ELF-1 (cell line): ENCODE data around the gene GALR1.

Source experiments
- DNase-seq: peaks from one replicate; pipeline ENCODE4 v3.0.0-alpha.2; 2016; ENCODE audit warnings: low read depth, low spot score

The GALR1 gene

DNA sequence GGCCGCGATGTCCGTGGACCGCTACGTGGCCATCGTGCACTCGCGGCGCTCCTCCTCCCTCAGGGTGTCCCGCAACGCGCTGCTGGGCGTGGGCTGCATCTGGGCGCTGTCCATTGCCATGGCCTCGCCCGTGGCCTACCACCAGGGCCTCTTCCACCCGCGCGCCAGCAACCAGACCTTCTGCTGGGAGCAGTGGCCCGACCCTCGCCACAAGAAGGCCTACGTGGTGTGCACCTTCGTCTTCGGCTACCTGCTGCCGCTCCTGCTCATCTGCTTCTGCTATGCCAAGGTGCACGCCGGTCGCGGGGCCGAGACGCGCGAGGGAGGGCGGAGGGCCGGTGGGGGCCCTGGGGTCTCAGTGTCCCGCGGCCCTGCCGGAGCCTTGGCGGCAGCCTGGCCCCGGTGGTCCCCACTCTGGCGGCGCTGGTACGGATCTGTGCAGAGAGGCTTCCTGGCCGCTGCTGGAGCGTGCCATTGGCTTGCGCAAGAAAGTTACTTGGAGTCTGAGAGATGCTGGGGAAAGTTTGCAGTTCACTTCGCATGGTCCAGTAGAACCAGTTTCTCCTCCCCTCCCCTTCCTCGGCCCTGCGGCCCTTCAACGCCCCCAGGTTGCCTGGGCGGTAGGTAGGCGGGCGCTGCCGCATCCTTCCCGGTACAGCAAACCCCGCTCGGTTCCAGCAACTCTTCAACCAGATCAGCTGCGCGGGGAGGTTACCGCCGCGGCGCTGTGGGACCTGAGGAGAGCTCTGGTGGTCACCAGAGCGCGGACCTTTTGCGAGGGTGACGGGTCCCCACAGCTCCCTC is 1.5 kb downstream of the GALR1 start:
- peak; percentile 77 for DNase-seq

DNA sequence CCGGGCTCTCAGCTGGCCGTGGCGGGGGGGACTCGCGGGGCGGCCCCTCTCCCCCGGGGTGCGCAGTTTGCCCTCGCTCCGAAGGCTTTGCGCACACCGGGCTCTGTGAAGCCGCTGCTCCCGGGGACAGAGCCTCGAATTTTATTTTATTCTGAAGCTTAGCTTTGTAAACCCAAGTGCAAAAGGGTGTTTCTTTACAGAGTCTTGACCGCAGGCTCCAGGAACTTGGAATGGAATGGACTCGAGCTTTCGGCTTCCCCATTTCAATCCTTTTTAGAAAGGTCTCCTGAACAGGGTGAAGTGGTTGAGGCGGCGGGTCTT is 2.0 kb downstream of the GALR1 start:
- DNase-seq: no peak

DNA sequence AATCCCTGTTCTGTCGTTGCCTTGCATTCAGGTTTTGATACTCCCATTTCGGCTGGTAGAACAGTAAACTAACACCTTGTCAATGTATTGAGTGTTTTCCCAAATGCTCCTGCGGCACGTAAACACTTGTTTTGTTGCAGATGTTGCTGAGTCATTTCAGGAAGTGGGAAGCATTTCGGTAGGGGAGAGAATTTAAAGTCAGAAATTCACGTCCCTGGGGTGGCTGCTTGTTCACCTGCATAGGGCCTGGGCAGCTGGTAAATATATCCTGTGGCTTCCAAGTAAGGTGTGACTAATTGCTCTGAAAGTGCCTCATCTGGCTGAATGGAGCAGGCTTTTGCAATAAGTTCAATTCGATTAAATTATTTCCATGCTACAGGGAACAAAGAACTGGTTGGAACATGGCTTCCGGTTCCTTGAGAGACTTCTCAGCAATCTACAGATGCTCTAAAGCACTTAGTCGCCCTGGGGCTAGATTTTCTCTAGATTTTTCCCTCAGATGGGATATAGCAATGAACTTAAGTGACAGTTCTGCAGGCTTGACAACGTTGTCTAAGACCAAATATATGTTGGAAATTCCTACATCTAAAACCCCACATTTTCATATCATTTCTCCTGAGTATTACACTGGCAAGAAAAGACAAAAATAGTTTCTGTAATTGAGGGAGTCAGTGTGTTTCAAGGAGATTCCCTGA is 5.2 kb downstream of the GALR1 start:
- DNase-seq: peak; percentile 18

DNA sequence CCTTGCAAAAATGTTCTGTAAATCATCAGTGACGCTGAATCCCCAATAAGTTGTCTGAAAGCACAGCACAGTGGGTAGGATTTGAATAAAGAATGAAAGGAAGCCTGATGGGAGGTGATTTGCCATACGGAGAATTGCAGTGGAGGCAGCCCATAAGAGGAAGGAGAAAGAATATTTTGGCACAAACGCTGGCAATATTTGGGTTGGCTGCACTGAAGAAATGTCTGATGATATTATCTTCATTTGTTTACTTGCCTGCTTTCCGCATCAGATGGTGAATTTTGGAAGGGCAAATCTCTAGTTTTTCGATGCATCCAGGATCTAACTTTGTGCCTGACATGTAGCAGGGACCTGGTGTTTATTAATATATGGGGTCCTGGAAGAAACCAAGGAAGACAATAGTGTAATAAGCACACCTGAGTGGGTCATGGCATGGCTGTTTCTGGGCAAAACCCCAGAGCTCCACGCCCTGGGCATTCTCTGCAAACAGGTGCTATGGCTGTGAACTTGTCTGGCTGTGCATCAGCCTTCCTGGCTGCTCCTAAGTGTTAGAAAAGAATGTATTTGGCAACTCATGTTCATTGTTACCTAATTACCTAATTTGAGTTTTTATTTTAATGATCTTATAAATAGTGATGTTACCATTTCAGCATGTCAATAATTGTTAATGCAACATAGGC is 5.9 kb downstream of the GALR1 start:
- no peak for DNase-seq

DNA sequence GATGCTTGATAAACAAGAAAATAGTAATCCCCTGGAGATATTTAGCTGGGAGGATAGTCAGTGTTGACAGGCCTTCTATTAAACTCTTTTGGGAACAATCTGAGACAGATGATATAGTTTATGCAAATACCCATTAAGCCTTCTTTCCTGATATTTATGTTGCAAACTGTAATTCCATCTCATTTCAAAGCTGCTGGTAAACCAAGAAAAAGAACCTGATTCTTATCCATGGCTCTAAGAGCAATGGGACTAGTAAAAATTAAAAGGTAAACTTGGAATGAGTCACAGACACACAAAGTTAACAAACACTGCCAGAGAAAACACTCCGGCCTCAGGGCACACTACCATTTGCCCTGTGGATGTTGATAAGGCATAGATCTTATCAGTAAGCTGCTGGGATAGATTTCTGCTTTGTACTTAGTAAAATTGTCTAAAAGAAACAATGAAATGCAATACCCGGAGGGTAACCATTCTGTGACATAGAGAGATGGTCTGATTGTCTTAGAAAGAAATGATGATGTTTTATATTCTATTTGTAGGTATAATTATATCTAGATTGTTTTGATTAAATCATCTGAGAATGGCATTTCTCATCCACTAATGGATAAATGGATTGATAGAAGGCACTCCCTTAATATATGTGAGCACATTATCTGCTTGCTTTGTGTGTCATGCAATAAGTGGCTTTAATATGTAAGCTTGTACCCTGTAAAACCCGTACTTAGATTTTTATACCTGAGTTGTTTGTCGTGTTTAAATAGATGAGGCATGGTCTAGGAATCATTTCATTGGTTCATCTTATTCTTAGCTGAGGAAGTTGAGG is 13.2 kb downstream of the GALR1 start:
- peak; percentile 9 for DNase-seq

DNA sequence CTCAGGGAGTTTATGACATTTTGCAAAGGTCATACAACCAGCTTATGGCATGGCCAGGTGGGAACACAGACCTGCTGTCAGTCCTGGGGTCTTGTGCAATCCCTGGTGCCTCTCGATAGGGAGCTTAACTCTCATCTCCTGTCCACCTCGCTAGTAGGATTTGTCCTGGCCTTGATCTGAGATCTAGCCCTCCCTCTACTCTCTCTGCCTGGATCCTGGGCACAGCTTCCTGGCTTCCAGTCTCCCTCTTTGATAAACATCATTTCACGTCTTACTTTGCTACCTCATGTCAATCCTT is 13.8 kb downstream of the GALR1 start:
- DNase-seq: no peak

DNA sequence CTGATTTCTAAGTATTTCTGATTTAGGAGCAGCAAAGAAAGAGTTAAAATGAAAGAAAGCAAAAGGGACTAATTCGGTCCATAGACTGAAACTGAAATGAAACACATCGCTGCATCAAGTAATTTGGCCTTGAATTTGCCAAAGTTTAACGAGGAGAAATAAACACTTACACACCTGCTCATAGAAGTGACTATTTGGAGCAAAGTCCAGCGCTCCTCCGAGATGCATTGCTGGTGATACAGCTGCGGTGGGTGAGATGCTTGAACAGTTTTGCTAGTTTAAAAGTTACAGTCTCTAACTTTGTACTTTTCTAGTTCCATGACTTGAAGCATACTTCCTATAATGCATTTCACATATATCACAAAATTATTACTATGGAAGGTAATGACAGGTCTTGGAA is 18.3 kb downstream of the GALR1 start:
- no peak for DNase-seq

DNA sequence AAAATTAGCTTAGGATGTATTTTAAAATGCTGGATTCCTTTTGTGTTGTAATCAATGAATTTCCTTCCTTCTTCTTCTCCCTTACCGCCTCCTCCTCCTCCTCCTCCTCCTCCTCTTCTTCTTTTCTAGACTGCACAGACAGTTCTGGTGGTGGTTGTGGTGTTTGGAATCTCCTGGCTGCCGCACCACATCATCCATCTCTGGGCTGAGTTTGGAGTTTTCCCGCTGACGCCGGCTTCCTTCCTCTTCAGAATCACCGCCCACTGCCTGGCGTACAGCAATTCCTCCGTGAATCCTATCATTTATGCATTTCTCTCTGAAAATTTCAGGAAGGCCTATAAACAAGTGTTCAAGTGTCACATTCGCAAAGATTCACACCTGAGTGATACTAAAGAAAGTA is 18.8 kb downstream of the GALR1 start:
- no peak for DNase-seq

DNA sequence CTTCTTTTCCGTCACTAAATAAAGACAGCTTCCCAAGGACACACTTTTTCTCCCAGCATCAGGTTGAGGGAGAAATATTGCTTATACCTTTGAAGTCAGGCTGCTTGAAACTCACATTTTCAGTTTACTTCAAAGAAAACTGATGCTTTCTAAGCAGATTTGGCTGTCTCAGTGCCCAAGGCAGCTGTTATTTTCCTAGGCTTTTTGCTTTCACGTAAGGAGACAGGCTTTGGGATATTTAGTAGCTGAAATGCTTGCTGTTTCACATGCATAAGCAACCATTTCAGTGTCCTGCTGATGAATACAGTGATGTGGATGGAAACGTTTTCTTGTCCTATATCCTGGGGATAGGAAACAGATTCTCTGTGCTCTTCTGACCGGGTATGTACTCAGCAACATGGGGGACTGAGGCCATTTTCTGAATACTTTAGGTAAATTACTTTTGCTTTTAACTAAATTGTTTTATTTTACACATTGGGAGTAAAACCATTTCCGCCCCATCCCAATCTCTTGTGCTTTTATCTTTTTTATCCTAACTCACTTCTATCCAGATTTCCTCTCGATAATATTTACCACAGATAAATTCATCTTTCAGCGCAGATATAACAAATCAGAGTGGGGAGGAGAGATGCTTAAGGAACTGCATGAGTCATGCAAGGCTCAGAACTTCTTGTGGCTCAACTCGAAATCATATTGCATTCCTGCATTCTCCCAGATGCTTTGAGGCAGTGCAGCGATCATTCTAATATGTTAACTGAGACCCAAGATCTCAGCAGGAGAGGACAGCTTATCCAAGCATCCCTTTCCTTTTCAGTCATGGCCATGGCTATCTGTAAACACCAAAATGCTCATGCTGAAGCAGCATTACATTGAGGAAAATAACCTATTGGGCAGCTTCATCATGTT is 22.2 kb downstream of the GALR1 start:
- no peak for DNase-seq

DNA sequence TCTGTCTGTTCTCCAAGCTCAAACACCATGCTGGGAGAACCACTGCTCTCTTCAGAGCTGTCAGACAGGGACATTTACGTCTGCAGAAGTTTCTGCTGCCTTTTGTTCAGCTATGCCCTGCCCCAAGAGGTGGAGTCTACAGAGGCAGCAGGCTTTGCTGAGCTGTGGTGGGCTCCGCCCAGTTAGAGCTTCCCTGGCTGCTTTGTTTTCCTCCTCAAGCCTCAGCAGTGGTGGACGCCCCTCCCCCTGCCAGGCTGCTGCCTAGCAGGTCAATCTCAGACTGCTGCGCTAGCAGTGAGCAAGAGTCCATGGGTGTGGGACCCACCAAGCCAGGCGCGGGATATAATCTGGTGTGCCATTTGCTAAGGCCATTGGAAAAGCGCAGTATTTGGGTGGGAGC is 41.2 kb downstream of the GALR1 start:
- peak; percentile 33 for DNase-seq

DNA sequence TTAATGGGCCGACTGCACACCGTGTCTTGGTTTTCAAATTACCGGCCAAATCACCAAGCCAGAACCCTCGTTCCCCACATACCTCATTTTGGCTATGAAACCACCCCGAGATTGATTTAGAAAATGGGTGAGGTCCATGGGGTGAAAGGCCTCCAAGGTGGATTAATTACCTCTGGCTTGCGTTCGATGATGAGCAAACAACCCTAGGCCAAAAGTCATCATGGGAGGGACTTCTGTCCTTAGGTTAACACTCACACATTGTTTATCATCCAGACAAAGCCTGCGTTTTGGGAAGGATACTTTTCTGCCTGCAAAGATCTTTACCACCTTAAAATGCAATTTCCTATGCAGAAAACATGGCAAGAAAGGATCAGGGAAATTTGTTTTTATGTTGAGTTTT is 48.5 kb downstream of the GALR1 start:
- DNase-seq: no peak

DNA sequence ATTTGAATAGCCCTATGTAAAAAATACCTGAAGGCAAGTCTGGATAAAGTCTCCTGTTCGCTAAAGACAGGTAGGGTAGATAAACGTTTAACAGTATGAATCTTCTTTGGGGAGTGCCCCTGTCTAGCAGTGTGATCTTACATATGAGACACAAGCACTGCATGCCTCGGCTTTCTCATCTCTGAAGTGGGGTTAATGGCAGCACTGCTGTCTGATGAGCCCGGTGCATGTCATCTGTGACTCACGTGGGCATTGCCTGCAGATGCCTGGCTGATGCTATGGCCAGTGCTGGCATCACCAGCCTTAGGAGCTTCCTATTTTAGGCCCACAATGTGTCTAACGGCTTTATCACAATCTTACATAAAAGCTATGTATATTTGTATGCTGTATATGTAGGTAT is 50.1 kb downstream of the GALR1 start:
- no peak for DNase-seq

DNA sequence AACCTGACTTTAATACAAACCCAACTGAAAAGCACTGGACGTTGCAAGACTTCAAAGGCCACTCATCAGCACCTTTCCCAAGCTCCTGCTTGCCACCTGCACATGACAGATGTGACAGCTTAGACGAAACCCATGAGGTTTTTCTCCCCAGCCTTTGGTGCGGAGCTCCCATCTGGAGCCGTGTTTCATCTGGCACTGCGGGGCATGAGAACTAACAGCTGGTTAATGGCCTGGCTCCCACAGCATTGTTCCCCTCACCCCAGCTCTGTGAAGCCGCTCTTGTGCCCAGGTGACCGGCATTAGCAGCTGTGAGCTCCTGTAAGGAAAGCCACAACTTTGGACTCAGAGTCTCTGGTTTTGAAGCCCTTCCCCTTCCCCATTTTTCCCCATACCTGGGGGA is 50.9 kb downstream of the GALR1 start:
- DNase-seq: no peak

DNA sequence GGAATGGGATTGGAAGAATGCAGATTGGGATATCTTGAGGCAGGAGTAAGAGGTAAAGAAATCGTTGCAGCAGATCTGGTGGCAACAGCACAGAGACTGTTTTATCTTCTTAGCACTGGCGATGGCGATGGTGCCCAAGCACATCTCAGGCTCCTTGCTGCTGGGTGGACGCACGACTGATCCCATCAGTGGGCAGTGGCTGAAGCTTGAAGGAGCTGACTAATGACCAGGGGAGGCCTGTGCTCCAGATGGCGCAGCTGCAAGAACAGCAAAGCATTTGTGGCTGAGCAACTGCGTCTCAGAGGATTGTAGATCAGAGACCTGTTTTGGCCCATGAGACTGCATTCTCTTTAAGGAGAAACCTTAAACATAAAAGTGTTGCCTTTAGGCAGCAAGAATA is 54.6 kb downstream of the GALR1 start:
- DNase-seq: no peak

DNA sequence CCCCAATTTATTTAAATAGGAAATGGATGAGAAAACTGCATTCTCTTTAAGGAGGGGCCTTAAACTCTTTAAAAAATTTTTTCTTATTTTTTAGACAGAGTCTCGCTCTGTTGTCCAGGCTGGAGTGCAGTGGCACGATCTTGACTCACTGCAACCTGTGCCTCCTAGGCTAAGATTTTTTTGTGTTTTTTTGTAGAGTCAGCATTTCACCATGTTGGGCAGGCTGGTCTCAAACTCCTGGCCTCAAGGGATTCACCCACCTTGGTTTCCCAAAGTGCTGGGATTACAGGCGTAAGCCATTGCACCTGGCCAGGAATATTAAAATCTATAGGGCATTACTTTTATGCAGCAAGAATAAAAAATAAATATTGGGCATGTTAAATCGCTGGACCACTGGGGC is 56.0 kb downstream of the GALR1 start:
- DNase-seq: no peak

DNA sequence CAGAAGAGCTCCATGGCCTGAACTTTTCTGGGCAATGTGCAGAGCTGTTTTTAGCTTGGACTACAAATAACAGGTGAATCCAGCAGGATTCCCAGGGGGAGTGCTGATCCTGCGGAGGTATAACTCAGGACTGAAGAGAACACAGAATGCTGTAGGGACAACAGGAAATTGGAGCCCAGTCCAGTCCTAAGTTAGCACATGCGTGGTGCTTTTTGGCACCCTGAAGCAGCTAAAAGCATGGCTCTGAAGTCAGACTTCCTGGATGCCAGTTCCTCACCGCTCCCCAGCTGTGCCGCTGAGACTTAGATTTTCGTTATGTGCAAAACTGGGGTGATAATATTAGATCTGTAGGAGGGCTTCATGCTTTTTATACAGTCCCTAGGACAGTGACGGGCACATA is 58.6 kb downstream of the GALR1 start:
- DNase-seq: no peak

DNA sequence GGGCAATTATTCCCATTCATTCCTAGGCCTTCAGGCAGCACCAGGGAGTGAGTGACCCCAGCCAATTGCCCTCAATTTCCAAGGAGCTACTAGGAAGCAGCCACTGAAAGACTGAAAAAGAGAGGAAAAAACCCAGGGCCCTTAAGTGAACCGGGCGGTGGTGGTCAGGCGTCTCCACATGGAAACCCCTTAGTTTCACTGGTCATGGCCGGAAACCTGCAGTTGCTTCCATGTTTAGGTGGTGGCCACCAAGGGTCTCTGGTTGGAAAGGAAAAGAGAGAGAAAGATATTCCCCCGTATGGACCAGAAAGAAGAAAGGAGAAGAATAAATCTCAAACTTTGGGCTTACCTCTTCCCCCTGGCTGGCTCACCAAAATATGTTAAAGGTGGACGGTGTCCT is 64.9 kb downstream of the GALR1 start:
- no peak for DNase-seq

DNA sequence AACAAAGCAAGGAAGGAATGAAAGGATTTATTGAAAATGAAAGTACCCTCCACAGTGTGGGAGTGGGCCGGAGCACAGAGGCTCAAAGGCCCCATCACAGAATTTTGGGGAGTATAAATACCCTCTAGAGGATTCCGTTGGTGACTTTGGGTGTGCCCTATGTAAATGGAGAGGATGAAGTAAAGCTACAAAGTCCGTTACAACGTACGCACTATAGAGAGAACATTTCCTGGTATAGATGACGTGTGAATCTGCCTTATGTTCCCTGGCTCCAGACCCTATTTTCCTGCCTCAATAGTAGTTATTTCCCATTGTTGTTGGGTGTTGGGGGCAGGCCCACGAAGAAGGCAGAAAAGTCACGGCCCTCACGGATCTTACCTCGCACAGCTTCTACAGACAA is 65.3 kb downstream of the GALR1 start:
- no peak for DNase-seq

DNA sequence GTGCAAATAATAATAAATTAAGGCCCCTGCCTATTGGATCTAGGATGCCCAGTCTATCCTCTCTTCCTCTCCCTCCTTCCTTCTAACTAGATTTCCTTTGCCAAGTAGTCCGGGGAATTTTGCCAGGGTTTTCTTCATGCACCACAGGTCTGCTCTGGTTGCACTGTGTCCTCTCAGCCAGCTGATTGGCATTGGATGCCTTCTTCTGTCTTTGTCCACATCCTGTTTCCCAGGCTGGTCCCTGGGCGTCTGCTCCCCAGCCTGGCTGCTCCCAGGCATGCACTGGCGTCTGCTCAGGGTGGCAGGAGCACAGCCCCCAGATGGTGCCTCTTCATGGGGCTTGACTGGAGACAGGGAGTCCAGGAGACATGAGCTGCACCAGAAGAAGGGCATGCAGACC is 66.4 kb downstream of the GALR1 start:
- no peak for DNase-seq

DNA sequence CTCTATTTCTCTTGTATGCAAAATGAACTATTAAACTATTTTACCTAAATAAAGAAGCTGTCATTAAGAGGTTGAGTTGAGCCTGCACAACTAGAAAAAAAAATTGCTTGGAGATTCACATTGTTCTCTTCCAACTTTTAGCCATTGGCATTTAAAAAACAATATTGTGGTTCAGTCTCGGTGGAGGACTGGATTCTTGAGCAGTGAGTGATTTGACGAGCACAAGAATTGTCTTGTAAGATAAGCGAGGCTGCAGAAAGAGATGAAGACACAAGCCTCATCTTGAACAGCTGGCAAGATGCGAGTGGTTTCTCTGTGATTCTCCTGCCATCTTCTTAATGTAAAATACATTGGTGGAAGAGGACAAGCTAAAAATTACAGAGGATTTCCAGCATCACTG is 67.0 kb downstream of the GALR1 start:
- no peak for DNase-seq

DNA sequence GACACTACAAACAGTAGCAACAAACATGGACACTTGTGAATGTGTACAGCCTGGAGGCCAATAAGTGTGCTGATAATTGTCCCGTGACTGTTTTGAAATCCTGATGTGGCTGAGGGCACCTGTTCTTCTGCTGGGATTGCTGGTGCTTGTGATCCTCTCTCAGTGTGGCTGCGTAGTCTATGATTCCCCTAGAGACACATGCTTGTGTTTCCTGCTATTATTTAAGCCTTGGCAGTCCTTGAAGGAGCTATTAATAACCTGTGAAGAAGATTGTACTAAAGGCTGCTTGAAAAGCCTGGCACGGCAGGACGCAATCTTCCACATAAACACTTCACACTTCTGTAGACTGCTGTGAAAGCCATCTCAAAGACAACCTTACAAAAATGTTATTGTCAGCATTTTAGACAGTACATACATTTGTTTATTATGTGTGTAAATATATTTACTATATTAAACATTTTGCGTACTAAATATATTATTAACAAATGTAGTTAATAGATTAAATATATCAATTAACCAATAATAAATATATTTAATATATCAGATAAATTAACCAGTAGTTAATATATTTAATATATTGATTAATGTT is 71.4 kb downstream of the GALR1 start:
- DNase-seq: no peak
